Epithelial cell of proximal tubule (primary cell): ENCODE results near the gene COPS7B. TPM values are rescaled to one million over a fixed set of nuclear protein-coding genes. Genes with fewer than 3 reads are reported as not detected.
"Not testable (repeated sequence)": the region's sequence is repeated elsewhere in the genome, so short reads cannot be mapped to it uniquely, and the experiment has no call there.

Experiments used
- DNase-seq: peaks from one replicate; pipeline ENCODE4 v3.0.0-alpha.2; 2011; ENCODE audit warnings: low read depth
- H3K4me3 ChIP-seq: 2 replicates; pipeline ENCODE4 v1.5.1; 2011; ENCODE audit warnings: low read depth, mild to moderate bottlenecking, low read length
- total RNA-seq: library from RNA; depleted of rRNA; stranded (reverse); fragments of >200 nt; gene quantifications from 2 replicates; pipeline ENCODE4 v1.2.3, GENCODE V29; 2015
- TF ChIP-seq, protein P1 (sequence below): conservative IDR thresholded peaks from 2 replicates; pipeline ENCODE4 v1.5.1; 2012; ENCODE audit warnings: low read depth, mild to moderate bottlenecking, low read length

COPS7B gene
- 18.2 and 28.9 TPM in 2 replicates for total RNA-seq

- DNase-seq, result no peak
- TF ChIP-seq, protein P1, sequence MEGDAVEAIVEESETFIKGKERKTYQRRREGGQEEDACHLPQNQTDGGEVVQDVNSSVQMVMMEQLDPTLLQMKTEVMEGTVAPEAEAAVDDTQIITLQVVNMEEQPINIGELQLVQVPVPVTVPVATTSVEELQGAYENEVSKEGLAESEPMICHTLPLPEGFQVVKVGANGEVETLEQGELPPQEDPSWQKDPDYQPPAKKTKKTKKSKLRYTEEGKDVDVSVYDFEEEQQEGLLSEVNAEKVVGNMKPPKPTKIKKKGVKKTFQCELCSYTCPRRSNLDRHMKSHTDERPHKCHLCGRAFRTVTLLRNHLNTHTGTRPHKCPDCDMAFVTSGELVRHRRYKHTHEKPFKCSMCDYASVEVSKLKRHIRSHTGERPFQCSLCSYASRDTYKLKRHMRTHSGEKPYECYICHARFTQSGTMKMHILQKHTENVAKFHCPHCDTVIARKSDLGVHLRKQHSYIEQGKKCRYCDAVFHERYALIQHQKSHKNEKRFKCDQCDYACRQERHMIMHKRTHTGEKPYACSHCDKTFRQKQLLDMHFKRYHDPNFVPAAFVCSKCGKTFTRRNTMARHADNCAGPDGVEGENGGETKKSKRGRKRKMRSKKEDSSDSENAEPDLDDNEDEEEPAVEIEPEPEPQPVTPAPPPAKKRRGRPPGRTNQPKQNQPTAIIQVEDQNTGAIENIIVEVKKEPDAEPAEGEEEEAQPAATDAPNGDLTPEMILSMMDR, result peak; percentile 68
These were observed at the start of gene COPS7B for GRCh38 chr2:231786177-231786916. TSS of gene COPS7B (plus strand) at chr2:231786445. CDS start at chr2:231788571, 2,126 bp downstream.

GRCh38 chr2:231737761-231738160 is 48.5 kb upstream of the COPS7B start:
- no peak for DNase-seq
- no peak overlapping the region for H3K4me3 ChIP-seq
- TF ChIP-seq, protein P1, result no peak

More at GRCh38 chr2:231786177-231786916, at the start of gene COPS7B:
- peak within 1 kb of the TSS; percentile 90 for H3K4me3 ChIP-seq

- TF ChIP-seq, protein P1, result no peak
- DNase-seq, result no peak
- H3K4me3 ChIP-seq, result no peak overlapping the region
These were observed 42.7 kb upstream of the COPS7B start for GRCh38 chr2:231743376-231744116.

GRCh38 chr2:231745303-231746038 is 40.8 kb upstream of the COPS7B start:
- DNase-seq, result no peak
- H3K4me3 ChIP-seq, result no peak overlapping the region
- TF ChIP-seq, protein P1, result no peak

- not testable (repeated sequence) for H3K4me3 ChIP-seq, DNase-seq
These were observed 37.9 kb upstream of the COPS7B start for GRCh38 chr2:231748153-231748896.

- H3K4me3 ChIP-seq, result not testable (repeated sequence)
These were observed 37.2 kb upstream of the COPS7B start for GRCh38 chr2:231749016-231749415.

GRCh38 chr2:231751042-231751815 is 35.0 kb upstream of the COPS7B start:
- TF ChIP-seq, protein P1, result no peak
- H3K4me3 ChIP-seq, result no peak overlapping the region
- no peak for DNase-seq

More at GRCh38 chr2:231749016-231749415, 37.2 kb upstream of the COPS7B start:
- not testable (repeated sequence) for DNase-seq
